Astrocyte of the cerebellum (primary cell): ENCODE measurements around the gene MRPS14.
"Not testable (repeated sequence)": the region's sequence is repeated elsewhere in the genome, so short reads cannot be mapped to it uniquely, and the experiment has no call there.

ENCODE experiments used
- DNase-seq: peaks from one replicate; pipeline ENCODE4 v3.0.0-alpha.2; 2011; ENCODE audit warnings: low read depth
- H3K4me3 ChIP-seq: 2 replicates; pipeline ENCODE4 v1.5.1; 2011; ENCODE audit warnings: mild to moderate bottlenecking, low read depth, low read length, moderate library complexity
- CTCF ChIP-seq: IDR thresholded peaks from 2 replicates; pipeline ENCODE4 v1.5.1; 2012; ENCODE audit warnings: low read length, low read depth, moderate library complexity, mild to moderate bottlenecking; ENCODE audit errors: missing control alignments
- in situ Hi-C: cut with HindIII; loops from 2 replicates; pipeline ENCODE4 v1.10.0; 2017; ENCODE audit warnings: low sequenced_read_pairs

MRPS14 gene

DNA sequence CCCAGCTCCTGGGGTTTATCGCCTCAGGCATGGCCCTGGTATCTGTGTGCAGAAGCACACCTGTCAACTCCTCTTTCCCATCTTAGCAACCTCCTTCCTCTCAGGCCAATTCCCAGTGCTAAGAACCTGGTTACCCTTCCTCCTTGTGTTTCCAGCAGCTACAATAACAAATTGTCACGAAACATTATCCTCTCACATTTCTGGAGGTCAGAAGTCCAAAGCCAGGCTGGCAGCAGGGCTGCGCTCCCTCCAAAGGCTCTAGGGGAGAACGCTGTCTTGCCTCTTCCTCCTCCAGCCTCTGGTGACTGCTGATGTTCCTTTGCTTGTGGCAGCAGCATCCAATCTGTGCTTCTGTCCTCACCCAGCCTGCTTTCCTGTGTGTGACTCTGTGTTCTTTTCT, 10.7 kb upstream of the MRPS14 start:
- TF ChIP-seq CTCF, result no peak
- in situ Hi-C loops, result no loop called here
- H3K4me3 ChIP-seq, result no peak overlapping the region
- no peak for DNase-seq

DNA sequence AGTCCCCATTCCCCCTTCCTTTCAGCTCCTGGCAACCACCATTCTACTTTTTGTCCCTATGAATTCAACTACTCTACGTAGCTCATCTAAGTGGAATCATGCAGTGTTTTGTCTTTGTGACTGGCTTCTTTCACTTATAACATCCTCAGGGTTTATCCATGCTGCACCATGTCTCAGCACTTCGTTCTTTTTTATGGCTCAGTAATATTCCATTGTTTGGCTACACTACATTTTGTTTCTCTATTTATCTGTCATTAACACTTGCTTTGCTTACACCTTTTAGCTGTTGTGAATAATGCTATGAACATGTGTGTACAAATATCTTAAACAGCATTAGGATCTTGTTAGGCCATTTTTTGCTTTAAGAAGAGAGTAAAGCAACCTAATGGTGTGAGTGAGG, 1.5 kb upstream of the MRPS14 start:
- no peak overlapping the region for H3K4me3 ChIP-seq
- no peak for TF ChIP-seq CTCF
- in situ Hi-C loops, result no loop called here
- DNase-seq, result no peak

DNA sequence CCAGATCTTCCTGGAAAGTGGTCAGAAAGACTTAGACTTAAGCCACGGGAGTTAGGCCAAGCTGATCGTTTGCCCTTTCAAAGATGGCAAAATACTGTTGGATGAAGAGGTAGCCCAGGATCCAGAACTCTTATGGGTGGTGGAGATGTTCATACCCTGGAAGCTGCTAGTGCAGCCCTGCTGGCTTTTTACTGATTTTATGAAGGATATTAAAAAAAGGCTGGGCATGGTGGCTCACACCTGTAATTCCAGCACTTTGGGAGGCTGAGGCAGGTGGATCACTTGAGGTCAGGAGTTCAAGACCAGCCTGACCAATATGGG, 657 bp upstream of the MRPS14 start:
- in situ Hi-C loops, DNase-seq: not testable (repeated sequence)
- peak overlapping the region; percentile 100 for H3K4me3 ChIP-seq

DNA sequence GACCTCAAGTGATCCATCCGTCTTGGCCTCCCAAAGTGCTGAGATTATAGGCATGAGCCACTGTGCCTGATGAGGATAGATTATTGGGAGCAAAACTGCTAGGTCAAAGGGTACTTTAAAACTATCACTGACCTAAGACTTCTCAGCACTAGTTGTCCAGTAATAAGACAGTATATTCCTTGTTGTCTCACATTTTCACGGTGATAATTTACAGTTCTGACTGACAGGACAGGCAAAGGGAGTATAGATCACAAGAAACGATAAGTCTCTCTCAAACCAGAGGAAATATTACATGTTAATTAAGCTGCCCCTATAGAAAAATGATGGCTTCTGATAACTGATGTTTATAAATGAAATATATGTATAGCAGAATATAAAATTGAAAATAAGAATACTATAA, 3.7 kb downstream of the MRPS14 start:
- TF ChIP-seq CTCF, result no peak
- H3K4me3 ChIP-seq, result no peak overlapping the region
- DNase-seq, result no peak
- in situ Hi-C loops, result no loop called here

DNA sequence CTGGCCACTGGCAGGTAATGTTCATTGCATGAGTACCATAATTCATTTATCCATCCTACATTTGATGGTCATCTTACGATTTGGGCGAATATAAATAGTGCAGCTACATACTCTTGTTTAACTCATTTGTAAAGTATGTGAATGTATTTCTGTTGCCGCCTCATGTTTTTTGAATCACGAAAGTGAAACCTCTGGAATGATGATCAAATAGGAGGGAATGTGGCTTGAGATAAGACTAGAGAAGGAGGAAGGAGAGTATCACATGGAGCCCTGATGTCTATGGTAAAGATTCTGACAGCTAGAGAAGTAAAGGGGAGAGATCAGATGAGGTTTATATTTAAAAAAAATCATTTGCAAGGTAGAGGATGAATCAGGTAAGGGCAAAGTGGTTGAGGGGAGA, 8.0 kb downstream of the MRPS14 start:
- TF ChIP-seq CTCF, result no peak
- in situ Hi-C loops, result no loop called here
- H3K4me3 ChIP-seq, result no peak overlapping the region
- DNase-seq, result no peak

GRCh38 chr1:175013445-175013844, 9.8 kb downstream of the MRPS14 start:
- in situ Hi-C loops, result no loop called here
- no peak overlapping the region for H3K4me3 ChIP-seq
- no peak for DNase-seq
- TF ChIP-seq CTCF, result no peak

GRCh38 chr1:175009532-175009931, 13.7 kb downstream of the MRPS14 start:
- in situ Hi-C loops, result no loop called here
- TF ChIP-seq CTCF, result no peak
- DNase-seq, result no peak
- no peak overlapping the region for H3K4me3 ChIP-seq
